GM20431 (cell line): ENCODE measurements around the gene TBC1D12.
"Not testable (repeated sequence)": the region's sequence is repeated elsewhere in the genome, so short reads cannot be mapped to it uniquely, and the experiment has no call there.

Experiments
- in situ Hi-C: fragments of 300-500 bp; cut with MseI, MboI; formaldehyde crosslinking; loops from one replicate; pipeline ENCODE4 v1.15.0; 2020; ENCODE audit warnings: low sequenced_read_pairs; ENCODE audit not compliant: unreplicated experiment

Gene TBC1D12

DNA sequence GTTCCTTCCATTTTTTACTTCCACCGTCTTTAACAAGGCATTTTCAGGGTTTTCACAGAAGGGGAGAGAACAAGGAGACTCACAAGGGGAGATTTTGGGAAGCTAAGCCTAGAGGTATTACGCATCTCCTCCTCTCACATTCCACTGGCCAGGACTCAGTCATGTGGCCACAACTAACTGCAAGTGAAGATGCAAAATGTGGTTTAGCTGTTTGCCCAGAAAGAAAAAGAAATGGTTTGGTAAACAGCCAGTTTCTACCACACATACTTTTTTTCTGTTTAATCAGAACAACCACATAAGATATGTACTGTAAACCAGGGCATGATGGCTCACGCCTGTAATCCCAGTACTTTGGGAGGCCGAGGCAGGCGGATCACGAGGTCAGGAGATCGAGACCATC, 121.8 kb downstream of the TBC1D12 start:
- in situ Hi-C loops = no loop called here

DNA sequence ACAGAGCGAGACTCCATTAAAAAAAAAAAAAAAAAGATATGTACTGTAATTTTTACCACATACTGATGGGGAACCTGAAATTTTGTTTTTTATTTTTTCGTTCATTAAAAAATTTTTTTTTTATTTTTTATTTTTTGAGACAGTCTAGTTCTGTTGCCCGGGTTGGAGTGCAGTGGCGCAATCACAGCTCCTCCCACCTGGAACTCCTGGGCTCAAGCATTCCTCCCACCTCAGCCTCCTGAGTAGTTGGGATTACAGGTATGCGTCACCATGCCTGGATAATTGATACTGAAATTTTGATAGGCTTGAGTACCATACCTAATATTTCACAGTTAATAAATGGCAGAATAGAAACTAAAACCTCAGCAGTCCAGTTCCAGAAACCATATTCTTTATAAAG, 122.4 kb downstream of the TBC1D12 start:
- in situ Hi-C loops = no loop called here

DNA sequence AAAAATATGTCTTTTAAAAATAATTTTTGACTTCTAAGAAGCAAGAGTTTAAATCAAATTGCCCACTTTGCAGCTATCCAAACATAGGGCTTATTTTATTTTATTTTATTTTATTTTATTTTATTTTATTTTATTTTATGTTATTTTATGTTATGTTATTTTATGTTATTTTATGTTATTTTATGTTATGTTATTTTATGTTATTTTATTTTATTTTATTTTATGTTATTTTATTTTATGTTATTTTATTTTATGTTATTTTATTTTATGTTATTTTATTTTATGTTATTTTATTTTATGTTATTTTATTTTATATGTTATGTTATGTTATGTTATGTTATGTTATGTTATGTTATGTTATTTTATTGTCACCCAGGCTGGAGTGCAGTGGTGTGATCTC, 129.2 kb downstream of the TBC1D12 start:
- in situ Hi-C loops = not testable (repeated sequence)

DNA sequence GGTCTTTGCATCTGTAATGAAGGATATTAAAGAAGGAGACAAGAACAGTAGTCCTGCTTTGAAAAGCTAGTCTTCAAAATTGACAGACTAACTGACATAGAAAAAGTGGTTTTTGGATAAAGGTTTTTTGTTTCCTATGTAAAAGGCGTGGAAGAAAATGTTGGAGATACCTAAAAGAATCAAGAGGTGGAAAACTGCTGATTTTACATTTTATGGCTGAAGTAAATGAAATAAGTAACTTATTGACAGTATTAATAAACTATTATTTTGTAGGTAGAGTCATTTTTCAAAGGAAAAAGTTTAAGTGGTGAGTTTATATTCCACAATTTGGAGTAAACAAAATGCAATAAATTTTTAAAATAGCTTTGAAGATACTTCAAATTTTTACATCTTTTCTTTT, 130.7 kb downstream of the TBC1D12 start:
- in situ Hi-C loops = no loop called here

DNA sequence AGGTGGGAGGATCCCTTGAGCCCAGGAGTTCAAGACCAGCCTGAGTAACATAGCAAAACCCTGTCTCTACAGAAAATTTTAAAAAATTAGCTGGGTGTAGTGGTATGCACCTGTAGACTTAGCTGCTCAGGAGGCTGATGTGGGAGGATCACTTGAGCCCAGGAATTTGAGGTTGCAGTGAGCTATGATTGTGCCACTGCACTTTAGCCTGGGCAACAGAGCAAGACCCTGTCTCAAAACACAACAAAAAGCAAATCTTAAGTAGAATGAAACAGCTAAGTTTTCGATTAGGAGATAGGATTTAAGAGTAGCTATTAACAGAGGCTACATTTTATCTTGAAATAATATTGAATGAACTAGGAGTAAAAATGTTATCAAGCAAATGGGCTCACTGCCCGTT, 139.9 kb downstream of the TBC1D12 start:
- in situ Hi-C loops = not testable (repeated sequence)

DNA sequence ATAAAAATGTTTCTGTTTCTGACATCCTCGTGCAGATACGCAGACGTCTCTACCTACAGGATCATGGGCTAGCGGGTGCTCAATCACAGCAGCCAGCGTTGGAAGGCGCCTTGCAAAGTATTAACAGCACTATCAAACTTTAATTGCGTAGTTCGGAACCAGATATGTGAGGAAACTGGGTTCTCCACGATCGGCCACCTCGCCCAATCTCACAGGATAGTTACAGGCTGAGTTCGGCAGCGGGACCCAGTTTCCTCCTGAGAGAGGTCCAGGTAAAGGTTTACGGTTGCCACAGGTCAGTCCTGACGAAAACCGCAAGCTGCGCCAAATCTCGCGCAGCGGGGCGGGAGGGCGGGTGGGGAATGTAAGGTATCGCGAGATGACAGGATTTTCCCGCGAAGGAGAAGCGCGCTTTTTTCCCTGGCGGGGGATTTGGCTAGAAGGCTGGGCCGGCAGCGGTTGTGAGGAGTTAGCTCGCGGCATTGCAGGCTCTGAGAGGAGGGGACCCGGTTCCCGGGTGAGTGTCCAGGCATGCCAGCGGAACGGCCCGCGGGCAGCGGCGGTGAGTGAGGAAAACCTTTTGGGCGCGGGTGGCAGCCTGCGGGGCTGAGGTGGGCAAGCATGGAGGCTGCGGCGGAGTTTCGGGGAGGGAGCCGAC, 143.2 kb downstream of the TBC1D12 start, which contains the start of gene HELLS:
TSS of gene HELLS (plus strand) at position 398 of the 658 bp plus-strand sequence. CDS start at position 532, 134 bp downstream.
- in situ Hi-C loops = no loop called here

DNA sequence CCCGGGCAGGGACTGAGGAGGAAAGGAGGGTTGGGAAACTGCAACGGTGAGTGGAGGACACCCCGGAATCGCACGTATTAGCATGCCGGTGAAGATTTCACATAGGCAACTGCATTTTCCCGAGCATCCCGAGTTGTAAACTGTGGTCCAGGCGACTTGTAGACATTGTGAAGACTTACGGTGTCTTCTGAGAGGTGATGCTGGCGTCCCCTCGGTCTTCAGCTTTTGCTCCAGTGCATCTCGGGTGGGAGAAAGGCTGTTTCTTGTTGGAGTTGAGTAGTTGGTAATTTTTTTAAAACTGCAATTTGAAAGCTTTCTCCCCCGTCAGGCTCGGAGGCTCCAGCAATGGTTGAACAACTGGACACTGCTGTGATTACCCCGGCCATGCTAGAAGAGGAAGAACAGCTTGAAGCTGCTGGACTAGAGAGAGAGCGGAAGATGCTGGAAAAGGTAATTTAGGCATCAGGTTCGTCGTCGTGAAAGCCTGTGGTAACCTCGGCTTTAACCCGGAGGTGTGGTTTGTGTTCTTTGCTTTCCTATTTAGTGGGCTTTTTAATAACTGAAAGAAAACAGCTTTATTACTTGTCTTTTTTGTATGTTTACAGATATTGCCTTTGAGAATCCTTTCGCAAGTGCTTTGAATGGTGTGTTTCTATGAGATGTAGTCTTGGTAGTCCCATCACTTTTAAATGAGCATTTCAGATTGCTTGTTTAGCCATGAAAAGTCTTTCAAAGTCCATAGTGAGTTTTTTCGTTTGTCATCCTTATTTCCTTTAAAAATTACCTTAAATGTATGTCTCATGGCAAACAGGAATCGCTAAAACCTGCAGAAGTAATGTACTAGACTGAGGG, 143.9 kb downstream of the TBC1D12 start:
- in situ Hi-C loops = no loop called here

DNA sequence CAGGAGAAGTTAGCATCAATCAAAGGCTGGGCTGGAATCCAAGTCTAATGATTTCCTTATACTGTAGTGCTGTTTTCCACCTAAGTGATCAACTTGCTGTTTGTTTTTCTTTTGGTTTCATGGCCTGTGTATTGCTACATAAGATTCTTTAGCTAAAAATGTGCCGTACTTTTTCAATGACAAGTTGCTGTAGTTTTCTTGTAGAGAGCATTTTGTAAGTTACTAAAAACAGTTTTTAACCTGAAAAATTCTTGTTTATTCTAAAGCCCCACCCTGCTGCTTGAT, 144.5 kb downstream of the TBC1D12 start:
- in situ Hi-C loops = no loop called here

DNA sequence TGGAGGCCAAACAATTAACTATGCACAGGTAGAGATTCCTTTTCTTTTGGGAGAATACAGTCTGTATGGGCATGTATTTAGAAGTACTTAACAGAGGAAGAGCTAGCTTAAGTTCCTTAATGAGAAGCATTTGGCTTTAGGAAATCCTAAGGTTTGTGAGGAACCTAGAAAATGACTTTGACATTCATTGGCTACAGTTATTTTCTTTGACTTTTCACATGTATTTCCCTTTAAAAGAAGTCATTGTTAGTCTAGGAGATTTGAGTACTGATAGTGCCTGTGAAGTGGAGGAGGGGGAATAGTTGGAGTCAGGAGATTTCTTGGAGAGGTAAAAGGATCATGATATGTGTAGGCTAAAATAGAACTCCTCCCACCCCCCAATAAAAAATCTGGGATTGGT, 146.9 kb downstream of the TBC1D12 start:
- in situ Hi-C loops = no loop called here

DNA sequence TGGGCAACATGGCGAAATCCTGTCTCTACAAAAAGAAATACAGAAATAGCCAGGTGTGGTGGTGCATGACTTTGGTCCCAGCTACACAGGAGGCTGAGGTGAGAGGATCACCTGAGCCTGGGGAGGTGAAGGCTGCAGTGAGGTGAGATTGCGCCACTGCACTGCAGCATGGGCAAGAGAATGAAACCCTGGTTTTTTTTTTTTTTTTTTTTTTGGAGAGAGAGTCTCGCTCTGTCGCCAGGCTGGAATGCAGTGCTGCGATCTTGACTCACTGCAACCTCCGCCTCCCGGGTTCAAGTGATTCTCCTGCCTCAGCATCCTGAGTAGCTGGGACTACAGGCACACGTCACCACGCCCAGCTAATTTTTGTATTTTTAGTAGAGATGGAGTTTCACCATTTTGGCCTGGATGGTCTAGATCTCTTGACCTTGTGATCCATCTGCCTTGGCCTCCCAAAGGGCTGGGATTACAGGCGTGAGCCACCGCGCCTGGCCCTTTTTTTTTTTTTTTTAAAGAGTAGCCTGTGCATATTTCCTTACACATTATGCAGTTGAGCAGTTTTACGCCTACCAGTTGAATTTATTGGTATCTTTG, 165.5 kb downstream of the TBC1D12 start:
- in situ Hi-C loops = not testable (repeated sequence)

DNA sequence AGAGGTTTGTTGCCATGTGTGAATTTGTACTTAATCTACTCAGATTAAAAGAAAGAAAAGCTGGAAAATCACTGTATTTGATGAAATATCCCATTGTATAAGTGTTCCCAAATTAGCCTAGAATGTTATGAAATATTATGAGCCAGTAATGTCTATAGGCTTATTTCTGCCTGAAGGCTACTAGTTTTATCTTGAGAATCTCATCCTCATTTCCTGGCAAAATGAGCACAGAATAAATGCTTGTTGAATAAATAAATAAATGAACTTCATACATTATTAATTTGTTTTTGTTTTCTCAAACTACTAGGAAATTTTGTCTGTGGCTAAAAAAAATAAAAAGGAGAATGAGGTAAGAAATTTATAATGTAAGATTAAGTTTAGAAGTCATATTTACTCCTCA, 168.7 kb downstream of the TBC1D12 start:
- in situ Hi-C loops = no loop called here

DNA sequence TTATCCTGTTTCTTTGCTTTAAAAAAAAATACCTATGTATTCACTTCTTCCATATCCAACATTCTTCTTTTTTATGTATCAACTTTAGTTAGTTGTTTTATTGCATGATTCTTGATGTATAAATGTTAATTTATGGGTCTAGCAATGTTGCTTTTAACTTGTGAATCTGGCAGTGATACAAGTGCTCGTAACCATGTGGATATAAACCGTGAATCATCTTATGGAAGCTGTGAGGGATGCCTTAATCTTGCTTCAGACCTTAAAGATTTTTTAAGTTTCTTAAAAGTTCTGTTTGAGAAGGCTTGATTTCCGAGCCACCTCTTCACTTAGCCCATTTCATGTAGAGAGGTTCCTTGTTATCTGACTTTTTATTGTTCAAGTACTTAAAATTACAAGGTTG, 169.2 kb downstream of the TBC1D12 start:
- in situ Hi-C loops = no loop called here

DNA sequence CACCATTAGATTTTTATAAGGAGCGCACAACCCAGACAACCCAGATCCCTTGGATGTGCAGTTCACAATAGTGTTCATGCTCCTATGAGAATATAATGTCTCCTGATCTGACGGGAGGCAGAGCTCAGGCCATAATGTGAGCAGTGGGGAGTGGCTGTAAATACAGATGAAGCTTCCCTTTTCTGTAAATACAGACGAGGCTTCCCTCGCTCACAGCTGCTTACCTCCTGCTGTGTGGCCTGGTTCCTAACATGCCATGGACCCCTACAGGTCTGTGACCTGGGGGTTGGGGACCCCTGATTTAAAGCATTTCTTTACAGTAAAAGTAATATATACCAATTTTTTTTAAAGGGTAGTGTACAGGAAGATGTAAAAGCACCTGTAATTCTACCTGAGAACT, 176.4 kb downstream of the TBC1D12 start:
- in situ Hi-C loops = no loop called here

DNA sequence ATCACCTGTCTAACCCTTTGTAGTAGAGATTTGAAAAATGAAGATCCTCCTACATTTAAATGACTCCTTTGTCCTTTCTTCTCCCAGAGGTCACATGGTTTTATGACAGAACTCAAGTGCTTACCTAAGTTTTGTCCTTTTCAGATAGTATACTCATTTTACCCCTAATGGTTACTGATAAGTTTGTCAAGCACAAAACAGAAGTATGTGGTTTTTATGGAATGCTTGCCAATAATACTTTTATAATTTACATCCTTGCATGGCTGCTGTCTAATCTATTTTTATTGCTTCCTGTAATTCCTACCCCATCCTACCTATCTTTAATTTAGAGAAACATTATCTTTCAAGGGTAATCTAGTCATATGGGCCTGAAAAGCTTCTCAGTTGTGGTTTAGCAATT, 180.8 kb downstream of the TBC1D12 start:
- in situ Hi-C loops = no loop called here
